ENCODE results near the gene CYP1A2. TPM values are rescaled to one million over a fixed set of nuclear protein-coding genes. Genes with fewer than 3 reads are reported as not detected.

Gene CYP1A2
- total RNA-seq, 1 experiment from 2014 or later = not detected

- DNase-seq (ENCODE audit: low read depth) = no peak
Observed at GRCh38 chr15:74788683-74789151, 40.1 kb downstream of the CYP1A2 start.

- DNase-seq (ENCODE audit: low read depth) = no peak
Observed at GRCh38 chr15:74789171-74789631, 40.6 kb downstream of the CYP1A2 start.

- no peak for DNase-seq (ENCODE audit: low read depth)
Observed at GRCh38 chr15:74789741-74790079, 41.1 kb downstream of the CYP1A2 start.

GRCh38 chr15:74790080-74790916 lies 41.7 kb downstream of the CYP1A2 start:
- DNase-seq (ENCODE audit: low read depth) = peak; percentile 93

GRCh38 chr15:74791007-74791406 lies 42.4 kb downstream of the CYP1A2 start:
- DNase-seq (ENCODE audit: low read depth) = no peak

GRCh38 chr15:74791667-74792066 lies 43.0 kb downstream of the CYP1A2 start:
- DNase-seq (ENCODE audit: low read depth) = no peak

GRCh38 chr15:74792227-74793016 lies 43.8 kb downstream of the CYP1A2 start:
- no peak for DNase-seq (ENCODE audit: low read depth)

GRCh38 chr15:74793135-74794028 lies 44.7 kb downstream of the CYP1A2 start:
- no peak for DNase-seq (ENCODE audit: low read depth)

GRCh38 chr15:74794248-74794969 lies 45.8 kb downstream of the CYP1A2 start:
- no peak for DNase-seq (ENCODE audit: low read depth)

GRCh38 chr15:74794970-74795349 lies 46.3 kb downstream of the CYP1A2 start:
- DNase-seq (ENCODE audit: low read depth) = no peak

- no peak for DNase-seq (ENCODE audit: low read depth)
Observed at GRCh38 chr15:74795966-74796625, 47.5 kb downstream of the CYP1A2 start.

- DNase-seq (ENCODE audit: low read depth) = no peak
Observed at GRCh38 chr15:74798388-74799254, 50.0 kb downstream of the CYP1A2 start.

GRCh38 chr15:74799255-74799855 lies 50.7 kb downstream of the CYP1A2 start:
- no peak for DNase-seq (ENCODE audit: low read depth)

GRCh38 chr15:74799856-74800558 lies 51.4 kb downstream of the CYP1A2 start:
- peak; percentile 72 for DNase-seq (ENCODE audit: low read depth)

- no peak for DNase-seq (ENCODE audit: low read depth)
Observed at GRCh38 chr15:74800559-74801094, 52.0 kb downstream of the CYP1A2 start.

- no peak for DNase-seq (ENCODE audit: low read depth)
Observed at GRCh38 chr15:74801311-74801997, 52.8 kb downstream of the CYP1A2 start.

GRCh38 chr15:74802290-74802689 lies 53.6 kb downstream of the CYP1A2 start:
- DNase-seq (ENCODE audit: low read depth) = no peak
